DMS53 (cell line): Measurements from ENCODE around the gene TOM1.
A peak's percentile ranks its signal among the peaks of the same experiment; 100 is the strongest.

Experiments
- DNase-seq: peaks from one replicate; lab custom pipeline; 2025; lab: John Stamatoyannopoulos, UW

Gene TOM1

GRCh38 chr22:35307372-35307771 is 7.7 kb downstream of the TOM1 start:
- no peak for DNase-seq

GRCh38 chr22:35307892-35308291 is 8.2 kb downstream of the TOM1 start:
- no peak for DNase-seq

GRCh38 chr22:35308480-35309021 is 8.9 kb downstream of the TOM1 start:
- DNase-seq: no peak

GRCh38 chr22:35310556-35311550 is 11.2 kb downstream of the TOM1 start:
- peak; percentile 60 for DNase-seq

- peak; percentile 22 for DNase-seq
Observed at GRCh38 chr22:35311551-35311999, 11.9 kb downstream of the TOM1 start.

GRCh38 chr22:35312198-35313059 is 12.7 kb downstream of the TOM1 start:
- DNase-seq: peak; percentile 92

- peak; percentile 80 for DNase-seq
Observed at GRCh38 chr22:35313311-35314121, 13.8 kb downstream of the TOM1 start.

GRCh38 chr22:35314161-35314942 is 14.7 kb downstream of the TOM1 start:
- DNase-seq: peak; percentile 47

- DNase-seq: peak; percentile 20
Observed at GRCh38 chr22:35315141-35315854, 15.6 kb downstream of the TOM1 start.

GRCh38 chr22:35315855-35316745 is 16.4 kb downstream of the TOM1 start:
- DNase-seq: peak; percentile 89

GRCh38 chr22:35316751-35317150 is 17.1 kb downstream of the TOM1 start:
- no peak for DNase-seq

GRCh38 chr22:35317680-35318290 is 18.1 kb downstream of the TOM1 start:
- DNase-seq: no peak

- no peak for DNase-seq
Observed at GRCh38 chr22:35318346-35319215, 18.9 kb downstream of the TOM1 start.

GRCh38 chr22:35319244-35319985 is 19.7 kb downstream of the TOM1 start:
- DNase-seq: no peak

- DNase-seq: no peak
Observed at GRCh38 chr22:35322126-35322525, 22.4 kb downstream of the TOM1 start.

- no peak for DNase-seq
Observed at GRCh38 chr22:35322893-35323292, 23.2 kb downstream of the TOM1 start.

GRCh38 chr22:35323305-35323704 is 23.6 kb downstream of the TOM1 start:
- no peak for DNase-seq
